Measurements from ENCODE around the gene TMOD2.

DNA sequence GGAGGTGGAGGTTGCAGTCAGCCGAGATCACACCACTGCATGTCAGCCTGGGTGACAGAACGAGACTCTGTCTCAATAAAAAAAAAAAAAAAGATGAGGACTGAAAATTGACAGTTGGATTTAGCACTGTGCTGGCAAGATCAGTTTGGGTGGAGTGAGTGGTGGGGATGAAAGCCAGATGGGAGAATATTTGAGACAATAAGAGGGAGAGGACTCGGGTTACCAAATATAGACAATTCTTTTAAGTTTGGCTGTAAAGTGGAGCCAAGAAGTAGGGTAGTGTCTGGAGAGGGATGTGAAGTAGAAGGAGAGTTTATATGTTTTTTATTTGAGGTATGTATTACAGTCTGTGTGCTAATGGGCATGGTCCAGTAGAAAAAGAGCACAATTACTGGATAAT, 98.5 kb downstream of the TMOD2 start:
- TF ChIP-seq, protein P1, sequence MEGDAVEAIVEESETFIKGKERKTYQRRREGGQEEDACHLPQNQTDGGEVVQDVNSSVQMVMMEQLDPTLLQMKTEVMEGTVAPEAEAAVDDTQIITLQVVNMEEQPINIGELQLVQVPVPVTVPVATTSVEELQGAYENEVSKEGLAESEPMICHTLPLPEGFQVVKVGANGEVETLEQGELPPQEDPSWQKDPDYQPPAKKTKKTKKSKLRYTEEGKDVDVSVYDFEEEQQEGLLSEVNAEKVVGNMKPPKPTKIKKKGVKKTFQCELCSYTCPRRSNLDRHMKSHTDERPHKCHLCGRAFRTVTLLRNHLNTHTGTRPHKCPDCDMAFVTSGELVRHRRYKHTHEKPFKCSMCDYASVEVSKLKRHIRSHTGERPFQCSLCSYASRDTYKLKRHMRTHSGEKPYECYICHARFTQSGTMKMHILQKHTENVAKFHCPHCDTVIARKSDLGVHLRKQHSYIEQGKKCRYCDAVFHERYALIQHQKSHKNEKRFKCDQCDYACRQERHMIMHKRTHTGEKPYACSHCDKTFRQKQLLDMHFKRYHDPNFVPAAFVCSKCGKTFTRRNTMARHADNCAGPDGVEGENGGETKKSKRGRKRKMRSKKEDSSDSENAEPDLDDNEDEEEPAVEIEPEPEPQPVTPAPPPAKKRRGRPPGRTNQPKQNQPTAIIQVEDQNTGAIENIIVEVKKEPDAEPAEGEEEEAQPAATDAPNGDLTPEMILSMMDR (IDR thresholded peaks at IDR 0.05), result no peak
- TF ChIP-seq ZFX (IDR thresholded peaks at IDR 0.05; ENCODE audit: borderline replicate concordance), result no peak
